Vein endothelial cell (primary cell): ENCODE measurements around the gene QPRT. TPM values are rescaled to one million over a fixed set of nuclear protein-coding genes. Genes with fewer than 3 reads are reported as not detected.

Experiments used
- total RNA-seq: library from RNA; depleted of rRNA; stranded (reverse); fragments of >200 nt; gene quantifications from 2 replicates; pipeline ENCODE4 v1.2.3, GENCODE V29; 2012

QPRT gene
- 0.10 TPM in 1 of 2 replicates, not detected in the other for total RNA-seq

GRCh38 chr16:29678691-29679267, at the start of gene QPRT:
TSS of gene QPRT (plus strand) at chr16:29679180. CDS start at chr16:29679198, 18 bp downstream.

GRCh38 chr16:29663016-29663806, 15.8 kb upstream of the QPRT start, which contains the start of gene SPN:
TSS of gene SPN (plus strand) at chr16:29663247. CDS start at chr16:29663729, 482 bp downstream.

DNA sequence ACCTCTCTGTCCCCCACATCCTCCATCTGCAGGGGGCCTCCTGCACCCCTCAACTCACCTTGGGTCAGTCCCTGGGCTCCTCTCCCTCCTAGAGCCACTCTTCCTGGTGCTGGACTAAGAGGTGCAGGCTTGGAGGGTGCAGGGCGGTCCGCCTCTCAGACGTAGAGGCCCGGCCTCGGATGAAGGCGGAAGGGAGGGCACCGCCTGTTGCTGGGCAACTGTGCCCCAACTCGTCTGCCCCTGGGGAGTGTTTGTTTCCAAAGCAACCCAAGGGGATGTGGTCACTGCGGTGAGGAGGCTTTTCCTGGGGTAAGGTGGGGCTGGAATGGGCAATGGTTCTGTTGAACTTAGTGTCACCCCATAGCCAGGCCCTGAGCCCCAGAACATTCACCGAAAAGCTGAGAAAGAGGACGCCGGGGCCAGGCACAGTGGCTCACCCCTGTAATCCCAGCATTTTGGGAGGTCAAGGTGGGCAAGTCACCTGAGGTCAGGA, 66.9 kb downstream of the QPRT start, which contains the start of gene C16orf54:
Gene C16orf54, minus strand, starts transcription at position 138 of the 493 bp plus-strand sequence. CDS start 1,039 bp downstream, outside the sequence.

Other genes with a start within 250 kb of the QPRT start
- gene BOLA2, start 224.8 kb upstream of the QPRT start, total RNA-seq: 24.2 and 26.7 TPM in 2 replicates
- 40.3 and 43.8 TPM in 2 replicates for gene SLX1B, start 224.6 kb upstream of the QPRT start, total RNA-seq
- 1.3 and 9.5 TPM in 2 replicates for gene SULT1A4, start 219.3 kb upstream of the QPRT start, total RNA-seq
- 22.3 and 31.7 TPM in 2 replicates for gene NPIPB12, start 172.8 kb upstream of the QPRT start, total RNA-seq
- not detected in 2 replicates for gene SPN, start 15.9 kb upstream of the QPRT start, total RNA-seq
- not detected in 2 replicates for gene C16orf54, start 66.8 kb downstream of the QPRT start, total RNA-seq
- not detected in 2 replicates for gene ZG16, start 99.1 kb downstream of the QPRT start, total RNA-seq
- 39.2 and 48.9 TPM in 2 replicates for gene KIF22, start 111.6 kb downstream of the QPRT start, total RNA-seq
- gene MAZ, start 127.3 kb downstream of the QPRT start, total RNA-seq: 178 and 253 TPM in 2 replicates
- 0.19 and 0.65 TPM in 2 replicates for gene PRRT2, start 133.0 kb downstream of the QPRT start, total RNA-seq
- gene PAGR1, start 137.0 kb downstream of the QPRT start, total RNA-seq: 22.5 and 23.7 TPM in 2 replicates
- 186 and 227 TPM in 2 replicates for gene MVP, start 141.3 kb downstream of the QPRT start, total RNA-seq
- gene CDIPT, start 184.0 kb downstream of the QPRT start, total RNA-seq: 80.7 and 87.2 TPM in 2 replicates
- gene SEZ6L2, start 220.4 kb downstream of the QPRT start, total RNA-seq: 0.67 and 1.6 TPM in 2 replicates
- 0.33 and 0.48 TPM in 2 replicates for gene ASPHD1, start 221.3 kb downstream of the QPRT start, total RNA-seq
- 14.7 and 17.0 TPM in 2 replicates for gene KCTD13, start 247.0 kb downstream of the QPRT start, total RNA-seq